ACC112 (cell line): ENCODE results near the gene FBLIM1.
"Not testable (repeated sequence)": the region's sequence is repeated elsewhere in the genome, so short reads cannot be mapped to it uniquely, and the experiment has no call there.

Experiments
- H2AFZ ChIP-seq: fragments of 200-600 bp; sonication (generic); one replicate; pipeline ENCODE4 v1.6.0; 2017; ENCODE audit warnings: antibody characterized with exemption, low read length; ENCODE audit not compliant: unreplicated experiment
- H3K27ac ChIP-seq: fragments of 200-600 bp; sonication (generic); 2 replicates; pipeline ENCODE4 v1.5.1; 2014; ENCODE audit warnings: low read depth, mild to moderate bottlenecking, antibody characterized with exemption, low read length, moderate library complexity
- H3K27me3 ChIP-seq: fragments of 200-600 bp; sonication (generic); 2 replicates; pipeline ENCODE4 v1.6.1; 2014; ENCODE audit warnings: mild to moderate bottlenecking, antibody characterized with exemption, low read length, moderate library complexity, mixed read lengths; ENCODE audit not compliant: insufficient read depth
- H3K36me3 ChIP-seq: fragments of 200-600 bp; sonication (generic); 2 replicates; pipeline ENCODE4 v1.6.1; 2016; ENCODE audit warnings: mild to moderate bottlenecking, antibody characterized with exemption, low read length, moderate library complexity, mixed read lengths; ENCODE audit not compliant: insufficient read depth
- H3K4me1 ChIP-seq: fragments of 200-600 bp; sonication (generic); one replicate; pipeline ENCODE4 v1.6.1; 2016; ENCODE audit warnings: low read length, mixed read lengths; ENCODE audit not compliant: insufficient read depth, unreplicated experiment, control insufficient read depth
- H3K4me3 ChIP-seq: fragments of 200-600 bp; sonication (generic); 2 replicates; pipeline ENCODE4 v1.5.1; 2014; ENCODE audit warnings: mild to moderate bottlenecking, low read depth, low read length
- H3K79me2 ChIP-seq: fragments of 200-600 bp; sonication (generic); one replicate; pipeline ENCODE4 v1.6.0; 2016; ENCODE audit warnings: low read length; ENCODE audit not compliant: control insufficient read depth, unreplicated experiment, insufficient read depth

FBLIM1 gene

DNA sequence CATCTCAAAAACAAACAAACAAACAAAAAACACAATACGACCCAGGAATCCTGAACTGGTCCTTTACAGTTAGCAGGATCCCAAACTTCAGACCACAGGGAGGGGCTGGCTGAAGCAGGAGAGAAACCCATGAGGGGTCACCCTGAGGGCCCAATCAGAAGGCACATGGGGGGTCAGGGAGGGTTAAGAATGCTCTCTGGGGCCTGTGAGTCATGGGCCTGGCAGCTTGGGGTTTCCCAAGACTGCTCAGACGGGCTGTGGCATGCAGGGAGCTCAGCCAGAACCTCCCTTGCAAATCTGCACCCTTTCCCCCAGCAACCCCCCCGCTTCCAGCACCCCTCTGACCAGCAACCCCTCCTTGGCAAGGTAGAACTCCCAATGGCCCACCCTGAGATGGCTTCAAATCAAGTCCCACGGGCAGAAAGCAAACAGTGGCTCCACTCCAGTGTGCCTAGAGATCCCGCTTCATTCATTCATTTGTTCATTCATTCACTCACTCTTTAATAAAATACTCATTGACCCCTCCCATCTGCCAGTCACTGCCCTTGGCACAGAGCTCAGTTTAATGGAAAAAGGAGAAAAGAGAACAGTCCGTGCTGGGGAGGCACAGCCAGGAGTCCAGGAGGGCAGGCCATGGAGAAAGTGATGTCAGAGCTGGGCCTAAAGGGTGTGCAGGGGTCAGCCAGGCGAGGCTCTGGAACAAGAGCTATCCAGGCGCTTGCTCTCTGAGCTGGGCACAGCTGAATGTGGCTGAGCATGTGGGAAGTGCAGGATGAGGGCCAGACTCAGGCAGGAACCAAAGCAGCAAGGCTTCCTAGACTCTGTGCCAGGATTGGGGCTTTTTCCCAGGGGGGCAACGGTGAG lies 40.6 kb downstream of the FBLIM1 start:
- Histone ChIP-seq H3K79me2 (no peaks in the 10 kb centered on the region), H2AFZ (peak overlapping the region; percentile 61), H3K4me3 (peak overlapping the region; percentile 68), H3K27ac (peak overlapping the region; percentile 97), H3K36me3 (no peaks in the 10 kb centered on the region), H3K4me1 (peaks cover 73% of the 10 kb centered on the region), H3K27me3 (no peaks in the 10 kb centered on the region)

DNA sequence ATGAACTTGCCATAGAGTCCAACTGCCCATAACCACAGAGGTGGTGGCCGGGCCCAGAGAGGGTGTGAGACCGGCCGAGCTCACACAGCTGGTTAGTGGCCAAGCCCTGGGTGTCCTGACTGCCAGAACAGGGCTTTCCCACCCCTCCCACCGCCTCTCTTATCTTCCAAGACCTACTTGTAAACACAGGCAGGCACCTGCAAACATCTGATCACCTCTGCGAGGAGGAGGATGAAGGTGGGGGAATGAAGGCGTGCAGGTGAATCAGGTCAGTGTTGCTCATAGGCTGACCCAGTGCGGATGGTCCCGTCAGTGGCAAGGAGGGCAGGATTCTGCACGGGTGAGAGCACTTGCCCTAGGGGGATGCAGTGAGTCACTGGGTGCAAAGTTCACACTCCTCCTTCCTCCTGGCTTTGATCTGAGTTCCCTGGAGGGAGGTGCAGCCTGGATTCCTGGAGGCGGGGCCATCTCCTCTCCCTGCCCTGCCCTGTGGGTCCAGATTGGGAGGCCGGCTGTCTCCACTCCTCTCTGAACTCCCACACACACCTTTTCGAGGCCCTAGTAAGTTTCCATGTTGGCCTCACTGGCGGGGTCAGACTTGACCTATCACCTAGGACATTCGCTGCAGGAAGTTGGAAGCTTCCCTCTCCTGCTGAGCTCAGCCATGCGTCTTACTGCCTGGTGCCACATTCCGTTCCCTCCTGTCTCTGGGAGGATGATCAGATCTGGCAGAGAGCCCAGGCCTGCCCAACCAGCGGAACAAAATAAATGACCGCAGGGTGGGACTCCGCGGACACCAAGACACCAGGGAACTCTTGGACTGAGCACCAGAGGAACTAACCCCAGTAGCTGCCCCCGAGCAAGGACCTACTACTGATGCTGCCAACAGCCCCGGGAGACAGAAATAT lies 41.6 kb downstream of the FBLIM1 start:
- peak overlapping the region; percentile 68 for H3K4me3 ChIP-seq
- H3K79me2 ChIP-seq, result no peaks in the 10 kb centered on the region
- H2AFZ ChIP-seq, result no peak overlapping the region
- H3K27me3 ChIP-seq, result no peaks in the 10 kb centered on the region
- peaks cover 66% of the 10 kb centered on the region for H3K4me1 ChIP-seq
- peak overlapping the region; percentile 97 for H3K27ac ChIP-seq
- no peaks in the 10 kb centered on the region for H3K36me3 ChIP-seq

DNA sequence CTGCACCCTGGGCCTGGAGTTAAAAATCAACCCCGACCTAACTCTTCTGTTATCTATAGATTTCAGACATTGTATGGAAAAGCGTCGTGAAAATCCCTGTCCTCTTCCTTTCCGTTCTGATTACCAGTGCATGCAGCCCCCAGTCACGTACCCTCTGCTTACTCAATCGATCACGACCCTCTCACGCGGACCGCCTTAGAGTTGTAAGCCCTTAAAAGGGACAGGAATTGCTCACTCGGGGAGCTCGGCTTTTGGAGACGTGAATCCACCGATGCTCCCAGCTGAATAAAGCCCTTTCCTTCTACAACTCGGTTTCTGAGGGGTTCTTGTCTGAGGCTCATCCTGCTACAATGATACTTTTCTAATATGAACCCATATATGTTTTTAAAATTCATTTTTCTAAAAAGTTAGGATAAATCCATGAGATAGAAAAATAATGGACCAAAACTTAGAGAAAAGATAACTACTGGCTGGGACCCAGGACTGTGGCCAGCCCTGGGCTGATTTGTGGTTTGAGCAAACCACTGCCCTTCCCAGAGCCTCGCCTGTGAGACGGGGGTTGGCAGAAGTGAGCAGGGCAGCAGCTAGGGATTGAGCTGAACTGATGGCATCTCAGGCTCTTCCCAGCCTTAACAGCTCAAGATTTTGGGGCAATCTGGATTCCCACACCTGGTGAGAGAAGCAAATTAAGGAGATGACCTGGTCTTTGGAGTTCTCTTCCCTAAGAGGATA lies 43.8 kb downstream of the FBLIM1 start:
- Histone ChIP-seq H3K36me3 (no peaks in the 10 kb centered on the region), H3K27me3 (no peaks in the 10 kb centered on the region), H2AFZ (no peak overlapping the region), H3K27ac (no peak overlapping the region), H3K4me1 (peaks cover 48% of the 10 kb centered on the region), H3K79me2 (no peaks in the 10 kb centered on the region), H3K4me3 (no peak overlapping the region)

DNA sequence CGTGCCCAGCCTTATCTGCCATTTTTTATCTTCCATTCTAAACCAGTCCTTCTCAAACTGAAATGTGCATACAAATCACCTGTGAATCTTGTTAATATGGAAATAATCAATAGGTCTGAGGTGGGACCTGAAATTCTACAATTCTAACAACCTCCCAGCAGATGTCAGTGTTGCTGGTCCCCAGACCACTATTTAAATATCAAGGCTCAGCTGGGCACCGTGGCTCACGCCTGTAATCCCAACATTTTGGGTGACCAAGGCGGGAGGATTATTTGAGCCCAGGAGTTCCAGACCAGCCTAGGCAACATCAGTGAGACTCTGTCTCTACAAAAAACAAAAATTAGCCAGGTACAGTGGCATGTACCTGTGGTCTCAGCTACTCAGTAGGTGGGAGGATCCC lies 44.8 kb downstream of the FBLIM1 start:
- Histone ChIP-seq H3K36me3 (no peaks in the 10 kb centered on the region), H2AFZ (no peak overlapping the region), H3K4me1 (peaks cover 39% of the 10 kb centered on the region), H3K27ac (no peak overlapping the region), H3K4me3 (no peak overlapping the region), H3K79me2 (no peaks in the 10 kb centered on the region), H3K27me3 (no peaks in the 10 kb centered on the region)

DNA sequence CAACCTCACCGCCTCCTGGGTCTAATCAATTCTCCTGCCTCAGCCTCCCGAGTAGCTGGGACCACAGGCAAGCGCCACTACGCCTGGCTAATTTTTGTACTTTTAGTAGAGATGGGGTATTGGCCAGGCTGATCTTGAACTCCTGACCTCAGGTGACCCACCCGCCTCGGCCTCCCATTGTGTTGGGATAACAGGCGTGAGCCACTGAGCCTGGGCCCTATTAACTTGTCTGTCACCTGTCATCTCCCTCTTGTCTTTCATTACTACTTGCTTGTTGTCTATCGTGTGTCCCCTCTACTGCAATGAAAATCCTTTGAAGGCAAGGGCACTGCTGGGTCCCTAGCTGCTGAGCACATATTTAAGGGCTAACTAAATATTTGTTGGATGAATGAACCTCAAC lies 45.5 kb downstream of the FBLIM1 start:
- Histone ChIP-seq H3K27me3 (no peaks in the 10 kb centered on the region), H3K27ac (no peak overlapping the region), H3K79me2 (no peaks in the 10 kb centered on the region), H2AFZ (no peak overlapping the region), H3K4me1 (peaks cover 39% of the 10 kb centered on the region), H3K4me3 (no peak overlapping the region), H3K36me3 (no peaks in the 10 kb centered on the region)

- H3K36me3 ChIP-seq, result no peaks in the 10 kb centered on the region
- H3K27ac ChIP-seq, result no peak overlapping the region
- no peaks in the 10 kb centered on the region for H3K79me2 ChIP-seq
- no peak overlapping the region for H2AFZ ChIP-seq
- no peak overlapping the region for H3K4me3 ChIP-seq
- H3K4me1 ChIP-seq, result peaks cover 10% of the 10 kb centered on the region
- H3K27me3 ChIP-seq, result no peaks in the 10 kb centered on the region
These were observed 48.5 kb downstream of the FBLIM1 start for GRCh38 chr1:15807121-15807520.

GRCh38 chr1:15807549-15807948 lies 49.0 kb downstream of the FBLIM1 start, which contains the start of gene UQCRHL:
Gene UQCRHL, minus strand, starts transcription at chr1:15807649. Its CDS starts 0 bp downstream, at chr1:15807649.
- not testable (repeated sequence) for H3K27me3 ChIP-seq, H2AFZ ChIP-seq, H3K27ac ChIP-seq, H3K4me3 ChIP-seq, H3K79me2 ChIP-seq, H3K36me3 ChIP-seq, H3K4me1 ChIP-seq

- Histone ChIP-seq H3K27ac (no peak overlapping the region), H3K27me3 (no peaks in the 10 kb centered on the region), H3K79me2 (no peaks in the 10 kb centered on the region), H3K36me3 (no peaks in the 10 kb centered on the region), H3K4me1 (no peaks in the 10 kb centered on the region), H2AFZ (no peak overlapping the region), H3K4me3 (no peak overlapping the region)
These were observed 50.4 kb downstream of the FBLIM1 start for GRCh38 chr1:15808955-15809354.

DNA sequence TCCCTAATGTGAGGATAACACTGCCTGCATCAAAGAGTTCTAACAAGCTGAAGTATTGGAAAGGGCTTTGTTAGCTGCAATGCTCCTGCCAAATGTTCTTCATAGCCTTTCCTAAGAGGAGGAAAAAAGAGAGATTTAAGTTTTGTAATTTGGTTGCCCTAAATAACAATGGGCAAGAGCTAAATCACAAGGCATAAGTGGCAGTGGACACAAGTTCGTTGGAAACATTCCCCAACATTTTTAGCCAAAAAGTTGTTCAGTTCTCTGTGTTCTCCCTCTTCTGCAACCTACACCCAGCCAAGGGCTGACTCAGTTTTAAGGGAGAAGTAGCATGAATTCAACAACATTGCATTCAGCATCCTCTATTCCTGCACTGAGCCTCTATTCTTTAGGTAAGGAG lies 51.5 kb downstream of the FBLIM1 start:
- Histone ChIP-seq H2AFZ (no peak overlapping the region), H3K36me3 (no peaks in the 10 kb centered on the region), H3K4me3 (no peak overlapping the region), H3K4me1 (no peaks in the 10 kb centered on the region), H3K27me3 (no peaks in the 10 kb centered on the region), H3K27ac (no peak overlapping the region), H3K79me2 (no peaks in the 10 kb centered on the region)

DNA sequence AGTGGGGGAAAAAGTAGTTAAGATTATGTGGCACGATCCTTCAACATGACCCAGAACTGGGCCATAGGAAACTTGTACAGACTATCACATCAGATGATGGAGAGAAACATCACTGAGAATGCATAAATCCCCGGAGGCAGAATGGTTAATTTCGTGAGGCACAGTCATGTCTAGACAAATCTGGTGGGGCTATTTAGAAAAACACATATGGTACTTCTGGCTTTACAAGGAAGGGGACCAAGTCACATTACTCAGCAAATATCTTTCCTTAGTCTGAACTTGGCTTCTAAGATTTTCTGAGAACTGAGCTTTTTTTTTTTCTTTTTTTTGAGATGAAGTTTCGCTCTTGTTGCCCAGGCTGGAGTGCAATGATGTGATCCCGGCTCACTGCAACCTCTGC lies 58.1 kb downstream of the FBLIM1 start:
- Histone ChIP-seq H3K27me3 (no peaks in the 10 kb centered on the region), H3K4me3 (no peak overlapping the region), H3K79me2 (no peaks in the 10 kb centered on the region), H3K4me1 (no peaks in the 10 kb centered on the region), H3K36me3 (no peaks in the 10 kb centered on the region), H2AFZ (no peak overlapping the region), H3K27ac (no peak overlapping the region)
